Kidney epithelial cell (primary cell): Measurements from ENCODE around the gene TSHZ3. TPM values are rescaled to one million over a fixed set of nuclear protein-coding genes. Genes with fewer than 3 reads are reported as not detected.

Source experiments
- DNase-seq: peaks from one replicate; pipeline ENCODE4 v3.0.0-alpha.2; 2010; ENCODE audit warnings: low read depth
- H3K27me3 ChIP-seq: 2 replicates; pipeline ENCODE4 v1.6.0; 2011; ENCODE audit warnings: low read length; ENCODE audit not compliant: control insufficient read depth, insufficient read depth
- H3K36me3 ChIP-seq: 2 replicates; pipeline ENCODE4 v1.5.1; 2011; ENCODE audit warnings: low read length; ENCODE audit not compliant: control insufficient read depth, insufficient read depth
- H3K4me3 ChIP-seq: 2 replicates; pipeline ENCODE4 v1.5.1; 2011; ENCODE audit warnings: low read depth, mild to moderate bottlenecking, control low read depth, low read length
- CTCF ChIP-seq: IDR thresholded peaks from 2 replicates; pipeline ENCODE4 v1.5.1; 2011; ENCODE audit warnings: mild to moderate bottlenecking, moderate library complexity, low read length, control low read depth, inconsistent platforms; ENCODE audit not compliant: insufficient read depth, poor library complexity, severe bottlenecking
- total RNA-seq: library from RNA; depleted of rRNA; stranded (reverse); fragments of >200 nt; gene quantifications from 2 replicates; pipeline ENCODE4 v1.2.3, GENCODE V29; 2015

TSHZ3 gene
- total RNA-seq, 1 donor from 2014 or later, result 2.4 TPM

GRCh38 chr19:31337008-31337914, 12.0 kb downstream of the TSHZ3 start:
- no peaks in the 10 kb centered on the region for H3K36me3 ChIP-seq
- H3K27me3 ChIP-seq, result no peaks in the 10 kb centered on the region
- no peak overlapping the region for H3K4me3 ChIP-seq
- DNase-seq, result no peak
- no peak for TF ChIP-seq CTCF

- no peak for TF ChIP-seq CTCF
- H3K4me3 ChIP-seq, result no peak overlapping the region
Measured at GRCh38 chr19:31335716-31336115, 13.5 kb downstream of the TSHZ3 start.

GRCh38 chr19:31334849-31335624, 14.2 kb downstream of the TSHZ3 start:
- Histone ChIP-seq H3K36me3 (no peaks in the 10 kb centered on the region), H3K4me3 (no peak overlapping the region), H3K27me3 (no peaks in the 10 kb centered on the region)
- DNase-seq, result no peak
- TF ChIP-seq CTCF, result no peak

More at GRCh38 chr19:31335716-31336115, 13.5 kb downstream of the TSHZ3 start:
- no peak for DNase-seq
- H3K36me3 ChIP-seq, result no peaks in the 10 kb centered on the region
- H3K27me3 ChIP-seq, result no peaks in the 10 kb centered on the region

- H3K27me3 ChIP-seq, result no peaks in the 10 kb centered on the region
- no peak for DNase-seq
- H3K36me3 ChIP-seq, result no peaks in the 10 kb centered on the region
- TF ChIP-seq CTCF, result no peak
- H3K4me3 ChIP-seq, result no peak overlapping the region
Measured at GRCh38 chr19:31334101-31334848, 15.0 kb downstream of the TSHZ3 start.

GRCh38 chr19:31332096-31332495, 17.1 kb downstream of the TSHZ3 start:
- no peak for DNase-seq
- H3K27me3 ChIP-seq, result no peaks in the 10 kb centered on the region
- no peak overlapping the region for H3K4me3 ChIP-seq
- no peak for TF ChIP-seq CTCF
- no peaks in the 10 kb centered on the region for H3K36me3 ChIP-seq
